HepG2 (cell line): ENCODE measurements around the gene SLBP. TPM values are rescaled to one million over a fixed set of nuclear protein-coding genes. Genes with fewer than 3 reads are reported as not detected.

ENCODE experiments used
- BHLHE40 ChIP-seq: IDR thresholded peaks from 2 replicates; pipeline ENCODE4 v1.6.1; 2011; ENCODE audit warnings: low read length, improper control_type of control experiment
- EZH2 ChIP-seq: conservative IDR thresholded peaks from 2 replicates; pipeline ENCODE4 v1.6.1; 2012; ENCODE audit warnings: mild to moderate bottlenecking, low read depth, low read length, moderate library complexity
- GATA4 ChIP-seq: sonication (generic); IDR thresholded peaks from 2 replicates; pipeline ENCODE4 v1.6.1; 2016; ENCODE audit warnings: antibody characterized with exemption, low read depth, borderline replicate concordance
- HHEX ChIP-seq: IDR thresholded peaks from 2 replicates; pipeline ENCODE4 v1.6.1; 2016; ENCODE audit warnings: control low read depth
- HMGA1 ChIP-seq: sonication (generic); formaldehyde crosslinking; conservative IDR thresholded peaks from 2 replicates; pipeline ENCODE4 v1.4.0; 2020; ENCODE audit warnings: missing genetic modification reagents
- MED13 ChIP-seq: sonication (generic); formaldehyde crosslinking; IDR thresholded peaks from 2 replicates; pipeline ENCODE4 v1.5.0; 2020; ENCODE audit warnings: missing genetic modification reagents
- MEIS2 ChIP-seq: sonication (generic); formaldehyde crosslinking; IDR thresholded peaks from 2 replicates; pipeline ENCODE4 v1.9.0; 2021; ENCODE audit warnings: mild to moderate bottlenecking, missing genetic modification reagents
- MIER3 ChIP-seq: IDR thresholded peaks from 2 replicates; pipeline ENCODE4 v1.6.1; 2016; ENCODE audit warnings: missing compliant biosample characterization, borderline replicate concordance
- NR2F1 ChIP-seq, 2 experiments: fragments of 450-650 bp in 1 of 2; formaldehyde crosslinking in 1 of 2; IDR thresholded peaks; 2 replicates each; pipeline versions ENCODE4 v1.5.0 to v1.6.1; 2016 to 2020; ENCODE audit warnings: mild to moderate bottlenecking in 1 of 2, missing compliant biosample characterization in 1 of 2, missing genetic modification reagents in 1 of 2, moderate library complexity in 1 of 2
- NR3C1 ChIP-seq: sonication (generic); formaldehyde crosslinking; IDR thresholded peaks from 2 replicates; pipeline ENCODE4 v1.4.0; 2020; ENCODE audit warnings: missing genetic modification reagents
- RAD21 ChIP-seq: fragments of 450-650 bp; formaldehyde crosslinking; IDR thresholded peaks from 2 replicates; pipeline ENCODE4 v1.5.0; 2020; ENCODE audit warnings: mild to moderate bottlenecking
- SP1 ChIP-seq, 2 experiments: fragments of 450-650 bp in 1 of 2; sonication (generic) in 1 of 2; formaldehyde crosslinking in 1 of 2; IDR thresholded peaks; 2 replicates each; pipeline versions ENCODE4 v1.4.0 to v1.6.1; 2016 to 2020; ENCODE audit warnings: missing genetic modification reagents in 1 of 2
- TAF1 ChIP-seq: sonication (generic); formaldehyde crosslinking; IDR thresholded peaks from 2 replicates; pipeline ENCODE4 v1.4.0; 2020; ENCODE audit warnings: missing genetic modification reagents
- TP53 ChIP-seq: sonication (generic); formaldehyde crosslinking; conservative IDR thresholded peaks from 2 replicates; pipeline ENCODE4 v1.4.0; 2020; ENCODE audit warnings: missing genetic modification reagents
- ZNF564 ChIP-seq: sonication (generic); formaldehyde crosslinking; IDR thresholded peaks from 2 replicates; pipeline ENCODE4 v1.8.1; 2023; ENCODE audit warnings: mild to moderate bottlenecking, missing genetic modification reagents
- ZNF670 ChIP-seq: sonication (generic); formaldehyde crosslinking; IDR thresholded peaks from 2 replicates; pipeline ENCODE4 v1.8.0; 2022; ENCODE audit warnings: mild to moderate bottlenecking, missing genetic modification reagents, borderline replicate concordance
- ZNF775 ChIP-seq: sonication (generic); formaldehyde crosslinking; IDR thresholded peaks from 2 replicates; pipeline ENCODE4 v1.4.0; 2020; ENCODE audit warnings: missing genetic modification reagents, mild to moderate bottlenecking, moderate library complexity, borderline replicate concordance
- polyA plus RNA-seq, 8 experiments: library from polyadenylated mRNA; depleted of rRNA in 3 of 8; stranded (reverse) in 7 of 8; unstranded in 1 of 8; fragments of >200 nt; fragmentation: Illumina TruSeq in 4 of 8; extraction: Trizol in 4 of 8; gene quantifications; 2 replicates each; pipeline versions ENCODE4 v1.2.1 to v1.2.3, GENCODE V29; 2011 to 2016; ENCODE audit warnings: low read depth in 4 of 8, missing spikeins in 1 of 8, mixed read lengths in 1 of 8; ENCODE audit not compliant: insufficient read depth in 1 of 8
- total RNA-seq, 5 experiments: library from RNA; depleted of rRNA; stranded (reverse); fragments of >200 nt; fragmentation: Illumina TruSeq; extraction: Trizol; gene quantifications; 2 replicates each; pipeline ENCODE4 v1.2.3, GENCODE V29; 2016; ENCODE audit warnings: low read depth in 1 of 5
- TF ChIP-seq, protein P1 (sequence below): sonication (generic); formaldehyde crosslinking; IDR thresholded peaks from 2 replicates; pipeline ENCODE4 v1.5.0; 2020; ENCODE audit warnings: mild to moderate bottlenecking, missing genetic modification reagents, borderline replicate concordance
- TF ChIP-seq, protein P2 (sequence below): sonication (generic); formaldehyde crosslinking; conservative IDR thresholded peaks from 2 replicates; pipeline ENCODE4 v1.8.0; 2022; ENCODE audit warnings: missing genetic modification reagents
- TF ChIP-seq, protein P3 (sequence below): sonication (generic); formaldehyde crosslinking; IDR thresholded peaks from 2 replicates; pipeline ENCODE4 v1.8.0; 2022; ENCODE audit warnings: missing genetic modification reagents, mild to moderate bottlenecking, moderate library complexity, borderline replicate concordance

Gene SLBP
- total and polyA plus RNA-seq, 2 of the 13 experiments (the other 11 are each of a cell fraction or from before 2014, with no cell fraction given), result 43.9 to 104 TPM

DNA sequence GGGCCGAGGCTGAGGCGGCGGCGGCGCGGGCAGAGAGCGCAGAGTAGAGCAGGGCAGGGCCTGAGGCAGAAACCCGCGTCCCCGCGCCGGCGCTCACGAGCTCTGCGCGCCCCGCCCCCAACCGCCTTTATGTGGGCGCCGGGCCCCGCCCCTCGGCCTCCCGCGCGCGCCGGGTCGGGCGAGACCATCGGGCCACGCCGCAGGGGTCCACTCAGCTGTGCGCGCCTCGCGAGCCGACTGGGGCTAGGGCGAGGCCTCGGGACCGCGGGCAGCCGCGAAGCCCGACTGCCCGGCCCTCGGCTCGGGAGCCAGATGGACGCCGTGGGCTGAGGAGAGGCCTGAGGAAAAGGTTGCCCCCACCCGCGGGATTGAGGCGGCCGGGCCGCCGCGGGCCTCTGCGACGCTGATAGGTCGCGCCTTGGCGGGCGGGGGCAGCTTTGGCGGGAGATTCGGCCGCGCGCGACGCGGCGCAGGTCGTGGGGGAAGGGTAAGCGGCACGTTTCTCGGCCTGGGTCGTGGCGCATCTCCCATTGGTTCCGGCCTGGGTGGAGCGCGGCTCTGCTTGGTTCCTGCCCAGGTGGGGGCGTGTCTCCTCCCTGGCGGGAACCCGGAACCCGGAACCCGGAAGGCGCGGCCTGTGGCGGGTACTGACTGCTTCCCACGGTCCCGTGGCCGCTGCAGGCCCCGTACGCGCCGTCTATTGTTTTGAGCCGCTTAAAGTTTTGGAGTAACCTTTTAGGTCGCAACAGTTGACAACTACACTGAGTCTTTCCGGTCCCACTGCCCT, at the start of gene SLBP (continued):
- TF ChIP-seq HHEX (CRISPR knock-in tag), result no peak
- peak; percentile 89 for TF ChIP-seq TP53 (CRISPR knock-in tag)
- peak; percentile 97 for TF ChIP-seq MED13 (CRISPR knock-in tag)
- no peak for TF ChIP-seq NR3C1 (CRISPR knock-in tag)
- TF ChIP-seq, protein P1, sequence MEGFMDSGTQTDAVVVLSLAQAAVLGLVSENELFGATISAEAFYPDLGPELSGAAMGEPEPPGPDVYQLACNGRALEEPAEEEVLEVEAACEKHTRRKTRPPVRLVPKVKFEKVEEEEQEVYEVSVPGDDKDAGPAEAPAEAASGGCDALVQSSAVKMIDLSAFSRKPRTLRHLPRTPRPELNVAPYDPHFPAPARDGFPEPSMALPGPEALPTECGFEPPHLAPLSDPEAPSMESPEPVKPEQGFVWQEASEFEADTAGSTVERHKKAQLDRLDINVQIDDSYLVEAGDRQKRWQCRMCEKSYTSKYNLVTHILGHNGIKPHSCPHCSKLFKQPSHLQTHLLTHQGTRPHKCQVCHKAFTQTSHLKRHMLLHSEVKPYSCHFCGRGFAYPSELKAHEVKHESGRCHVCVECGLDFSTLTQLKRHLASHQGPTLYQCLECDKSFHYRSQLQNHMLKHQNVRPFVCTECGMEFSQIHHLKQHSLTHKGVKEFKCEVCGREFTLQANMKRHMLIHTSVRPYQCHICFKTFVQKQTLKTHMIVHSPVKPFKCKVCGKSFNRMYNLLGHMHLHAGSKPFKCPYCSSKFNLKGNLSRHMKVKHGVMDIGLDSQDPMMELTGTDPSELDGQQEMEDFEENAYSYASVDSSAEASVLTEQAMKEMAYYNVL, result peak; percentile 63; the same call in 1 of the 2 replicates
- peak; percentile 78; the same call in 1 of the 2 replicates for TF ChIP-seq ZNF670 (CRISPR knock-in tag)
- 0 out of 2 replicates have a peak, but pooled peaks have one; percentile 23 for TF ChIP-seq GATA4
- TF ChIP-seq, protein P2, sequence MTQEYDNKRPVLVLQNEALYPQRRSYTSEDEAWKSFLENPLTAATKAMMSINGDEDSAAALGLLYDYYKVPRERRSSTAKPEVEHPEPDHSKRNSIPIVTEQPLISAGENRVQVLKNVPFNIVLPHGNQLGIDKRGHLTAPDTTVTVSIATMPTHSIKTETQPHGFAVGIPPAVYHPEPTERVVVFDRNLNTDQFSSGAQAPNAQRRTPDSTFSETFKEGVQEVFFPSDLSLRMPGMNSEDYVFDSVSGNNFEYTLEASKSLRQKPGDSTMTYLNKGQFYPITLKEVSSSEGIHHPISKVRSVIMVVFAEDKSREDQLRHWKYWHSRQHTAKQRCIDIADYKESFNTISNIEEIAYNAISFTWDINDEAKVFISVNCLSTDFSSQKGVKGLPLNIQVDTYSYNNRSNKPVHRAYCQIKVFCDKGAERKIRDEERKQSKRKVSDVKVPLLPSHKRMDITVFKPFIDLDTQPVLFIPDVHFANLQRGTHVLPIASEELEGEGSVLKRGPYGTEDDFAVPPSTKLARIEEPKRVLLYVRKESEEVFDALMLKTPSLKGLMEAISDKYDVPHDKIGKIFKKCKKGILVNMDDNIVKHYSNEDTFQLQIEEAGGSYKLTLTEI (CRISPR knock-in tag), result no peak
- TF ChIP-seq BHLHE40, result peak; percentile 97
- TF ChIP-seq NR2F1 (CRISPR knock-in tag; IDR thresholded peaks at IDR 0.05), result no peak; a peak in 1 of 4 replicates
- peak; percentile 23; the same call in 1 of the 2 replicates for TF ChIP-seq RAD21 (CRISPR knock-in tag)
- TF ChIP-seq EZH2, result no peak
- peak; percentile 94 for TF ChIP-seq MEIS2
- TF ChIP-seq, protein P3, sequence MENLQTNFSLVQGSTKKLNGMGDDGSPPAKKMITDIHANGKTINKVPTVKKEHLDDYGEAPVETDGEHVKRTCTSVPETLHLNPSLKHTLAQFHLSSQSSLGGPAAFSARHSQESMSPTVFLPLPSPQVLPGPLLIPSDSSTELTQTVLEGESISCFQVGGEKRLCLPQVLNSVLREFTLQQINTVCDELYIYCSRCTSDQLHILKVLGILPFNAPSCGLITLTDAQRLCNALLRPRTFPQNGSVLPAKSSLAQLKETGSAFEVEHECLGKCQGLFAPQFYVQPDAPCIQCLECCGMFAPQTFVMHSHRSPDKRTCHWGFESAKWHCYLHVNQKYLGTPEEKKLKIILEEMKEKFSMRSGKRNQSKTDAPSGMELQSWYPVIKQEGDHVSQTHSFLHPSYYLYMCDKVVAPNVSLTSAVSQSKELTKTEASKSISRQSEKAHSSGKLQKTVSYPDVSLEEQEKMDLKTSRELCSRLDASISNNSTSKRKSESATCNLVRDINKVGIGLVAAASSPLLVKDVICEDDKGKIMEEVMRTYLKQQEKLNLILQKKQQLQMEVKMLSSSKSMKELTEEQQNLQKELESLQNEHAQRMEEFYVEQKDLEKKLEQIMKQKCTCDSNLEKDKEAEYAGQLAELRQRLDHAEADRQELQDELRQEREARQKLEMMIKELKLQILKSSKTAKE (CRISPR knock-in tag), result peak; percentile 65
- no peak for TF ChIP-seq SP1 (IDR thresholded peaks at IDR 0.05)
- TF ChIP-seq SP1 (CRISPR knock-in tag; IDR thresholded peaks at IDR 0.05), result peak; percentile 74
- peak; percentile 97 for TF ChIP-seq ZNF564 (CRISPR knock-in tag)
- no peak for TF ChIP-seq HMGA1 (CRISPR knock-in tag)
- 0 out of 2 replicates have a peak, but pooled peaks have one; percentile 27 for TF ChIP-seq MIER3 (CRISPR knock-in tag)
- 0 out of 2 replicates have a peak, but pooled peaks have one; percentile 66 for TF ChIP-seq ZNF775 (CRISPR knock-in tag)
- peak; percentile 62 for TF ChIP-seq TAF1 (CRISPR knock-in tag)
